Cardiac fibroblast (primary cell): ENCODE results near the gene CYP2C18.

ENCODE experiments used
- DNase-seq, 2 donors: peaks; one replicate each; pipeline versions ENCODE4 v3.0.0 to v3.0.0-alpha.2; 2010; ENCODE audit warnings: low read depth in 2 of 2
- H3K4me3 ChIP-seq, 2 donors: replicated peaks in 1 of 2; 1 replicate in 1 of 2; 2 replicates in 1 of 2; pipeline ENCODE4 v1.5.1; 2011; ENCODE audit warnings: low read depth in 2 of 2, low read length in 2 of 2, mild to moderate bottlenecking in 2 of 2, moderate library complexity in 1 of 2
- TF ChIP-seq, protein P1 (sequence below): IDR thresholded peaks from one replicate; pipeline ENCODE4 v1.5.1; 2011; ENCODE audit warnings: low read depth, mild to moderate bottlenecking, low read length, inconsistent platforms

The CYP2C18 gene

DNA sequence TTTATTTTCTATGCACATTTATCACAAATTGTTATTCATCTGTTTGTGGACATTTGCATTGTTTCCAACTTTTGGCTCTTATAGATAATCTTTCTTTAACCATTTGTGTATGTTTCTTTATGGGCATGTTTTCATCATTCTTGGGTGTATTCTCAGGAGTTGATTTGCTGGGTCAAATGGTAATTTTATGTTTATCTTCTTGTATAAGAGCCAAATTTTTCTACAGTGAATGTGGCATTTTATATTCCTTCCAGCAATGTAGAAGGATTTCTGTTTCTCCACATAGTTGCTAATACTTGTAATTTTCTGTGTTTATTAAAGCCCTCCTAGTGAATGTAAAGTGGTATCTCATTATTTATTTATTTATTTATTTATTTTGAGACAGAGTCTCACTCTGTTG lies 100.7 kb downstream of the CYP2C18 start:
- no peak overlapping the region for H3K4me3 ChIP-seq
- no peak for DNase-seq
- TF ChIP-seq, protein P1, sequence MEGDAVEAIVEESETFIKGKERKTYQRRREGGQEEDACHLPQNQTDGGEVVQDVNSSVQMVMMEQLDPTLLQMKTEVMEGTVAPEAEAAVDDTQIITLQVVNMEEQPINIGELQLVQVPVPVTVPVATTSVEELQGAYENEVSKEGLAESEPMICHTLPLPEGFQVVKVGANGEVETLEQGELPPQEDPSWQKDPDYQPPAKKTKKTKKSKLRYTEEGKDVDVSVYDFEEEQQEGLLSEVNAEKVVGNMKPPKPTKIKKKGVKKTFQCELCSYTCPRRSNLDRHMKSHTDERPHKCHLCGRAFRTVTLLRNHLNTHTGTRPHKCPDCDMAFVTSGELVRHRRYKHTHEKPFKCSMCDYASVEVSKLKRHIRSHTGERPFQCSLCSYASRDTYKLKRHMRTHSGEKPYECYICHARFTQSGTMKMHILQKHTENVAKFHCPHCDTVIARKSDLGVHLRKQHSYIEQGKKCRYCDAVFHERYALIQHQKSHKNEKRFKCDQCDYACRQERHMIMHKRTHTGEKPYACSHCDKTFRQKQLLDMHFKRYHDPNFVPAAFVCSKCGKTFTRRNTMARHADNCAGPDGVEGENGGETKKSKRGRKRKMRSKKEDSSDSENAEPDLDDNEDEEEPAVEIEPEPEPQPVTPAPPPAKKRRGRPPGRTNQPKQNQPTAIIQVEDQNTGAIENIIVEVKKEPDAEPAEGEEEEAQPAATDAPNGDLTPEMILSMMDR: no peak

DNA sequence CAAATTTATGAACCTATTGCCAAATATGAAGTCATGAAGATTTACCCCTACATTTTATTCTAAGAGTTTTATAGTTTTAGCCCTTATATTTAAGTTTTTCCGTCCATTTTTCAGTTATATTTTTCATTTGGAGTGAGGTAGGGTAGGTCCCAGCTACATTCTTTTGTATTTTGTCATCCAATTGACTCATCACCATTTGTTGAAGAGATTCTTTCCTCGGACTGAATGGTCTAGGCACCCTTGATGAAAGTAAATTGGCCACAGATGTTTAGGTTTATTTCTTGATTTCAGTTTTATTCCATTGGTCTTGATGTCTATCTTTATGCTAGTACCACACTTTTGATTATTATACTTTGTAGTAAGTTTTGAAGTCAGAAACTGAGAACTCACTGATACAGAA lies 101.7 kb downstream of the CYP2C18 start:
- no peak for DNase-seq
- TF ChIP-seq, protein P1: no peak
- no peak overlapping the region for H3K4me3 ChIP-seq
